PC-9 (cell line): ENCODE data around the gene HMGCR.

ENCODE experiments used
- CTCF ChIP-seq: fragments of 200-600 bp; sonication (generic); conservative IDR thresholded peaks from 2 replicates; pipeline ENCODE4 v1.6.1; 2017; ENCODE audit warnings: mixed run types, antibody characterized with exemption, mild to moderate bottlenecking, moderate library complexity
- EZH2 ChIP-seq: fragments of 200-600 bp; sonication (generic); IDR thresholded peaks from 2 replicates; pipeline ENCODE4 v1.8.0; 2017; ENCODE audit warnings: antibody characterized with exemption, low read depth

GRCh38 chr5:75351139-75351926 lies 14.3 kb downstream of the HMGCR start:
- no peak for TF ChIP-seq CTCF
- TF ChIP-seq EZH2, result no peak
